Effector CD8-positive, alpha-beta T cell (primary cell): ENCODE measurements around the gene CLDN3.
"Not testable (repeated sequence)": the region's sequence is repeated elsewhere in the genome, so short reads cannot be mapped to it uniquely, and the experiment has no call there.

ENCODE experiments used
- DNase-seq: peaks from one replicate; lab custom pipeline; 2025; lab: John Stamatoyannopoulos, UW

Gene CLDN3

DNA sequence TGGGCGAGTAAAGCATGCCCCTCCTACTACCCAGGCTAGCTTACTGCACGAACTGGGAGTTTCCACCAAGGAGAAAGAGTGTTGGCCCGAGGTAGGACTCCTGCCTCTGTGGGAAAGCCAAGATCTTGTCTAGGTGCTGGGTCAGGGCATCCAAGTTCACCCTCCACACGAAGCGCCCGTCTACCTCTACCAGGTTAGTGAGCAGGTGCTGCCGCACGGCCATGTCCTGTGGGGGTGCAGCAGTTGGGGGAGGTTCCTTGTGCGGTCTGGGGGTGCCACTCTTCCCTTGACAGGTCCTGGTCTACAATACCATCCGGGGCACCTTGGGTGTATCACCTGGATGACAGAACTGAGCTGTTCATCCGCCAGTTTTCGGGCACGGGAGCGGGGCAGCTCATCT, 33.2 kb downstream of the CLDN3 start:
- DNase-seq, result no peak

DNA sequence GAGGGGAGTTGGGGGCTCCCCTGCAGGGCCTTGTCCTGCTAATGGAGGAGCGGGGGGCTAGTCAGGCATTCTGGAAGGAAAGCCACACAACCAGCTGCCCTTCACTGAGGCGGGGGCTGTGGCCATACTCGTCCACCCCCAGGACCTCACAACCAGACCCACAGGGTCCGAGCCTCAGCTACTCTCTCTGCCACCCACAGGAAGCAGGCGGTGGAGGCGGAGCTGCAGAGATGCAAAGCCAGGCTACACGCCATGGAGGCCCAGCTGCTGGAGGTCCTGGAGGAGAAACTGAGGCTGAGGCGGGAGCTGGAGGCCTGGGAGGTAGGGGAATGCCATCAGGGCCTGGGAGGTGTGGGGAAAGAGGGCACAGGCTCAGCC, 34.6 kb downstream of the CLDN3 start:
- no peak for DNase-seq

DNA sequence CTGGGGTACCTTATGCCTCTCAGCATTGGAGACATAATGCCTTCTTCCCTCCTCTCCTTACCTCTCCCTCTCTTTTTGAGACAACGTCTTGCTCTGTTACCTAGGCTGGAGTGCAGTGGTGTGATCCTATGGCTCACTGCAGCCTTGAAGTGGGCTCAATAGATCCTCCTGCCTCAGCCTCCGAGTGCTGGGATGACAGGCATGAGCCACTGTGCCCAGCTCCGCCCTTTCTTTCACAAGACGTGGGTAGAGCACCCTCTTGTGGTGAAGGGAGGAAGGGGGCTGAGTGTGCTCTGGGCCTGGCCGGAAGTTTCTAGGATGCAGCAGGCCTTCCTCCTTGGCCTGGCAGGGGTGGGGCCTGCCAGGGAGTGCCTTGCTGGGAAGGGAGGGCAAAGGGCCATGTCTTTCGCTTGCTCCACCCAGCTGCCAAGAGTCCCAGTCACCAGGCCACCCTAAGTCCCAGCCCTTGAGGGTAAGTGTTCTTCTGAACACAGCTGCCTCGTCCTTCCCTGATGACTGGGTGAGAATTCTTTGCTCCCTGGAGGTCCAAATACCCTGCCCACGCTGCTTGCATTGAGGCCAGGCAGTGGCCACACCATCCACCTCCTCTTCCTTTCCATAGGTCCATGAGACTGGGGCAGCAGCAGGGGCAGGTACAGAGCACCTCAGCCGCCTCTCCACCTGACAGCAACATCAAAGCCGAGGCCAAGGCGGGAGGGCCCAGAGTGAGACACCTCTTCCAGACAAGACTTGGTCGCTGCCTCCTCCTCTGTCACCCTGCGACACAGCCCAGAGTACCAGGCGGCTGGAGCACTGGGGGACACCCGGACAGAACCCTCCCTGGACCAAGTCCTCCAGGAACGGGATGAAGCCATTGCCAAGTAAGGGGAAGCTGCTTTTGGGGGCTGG, 35.2 kb downstream of the CLDN3 start:
- peak; percentile 70 for DNase-seq

DNA sequence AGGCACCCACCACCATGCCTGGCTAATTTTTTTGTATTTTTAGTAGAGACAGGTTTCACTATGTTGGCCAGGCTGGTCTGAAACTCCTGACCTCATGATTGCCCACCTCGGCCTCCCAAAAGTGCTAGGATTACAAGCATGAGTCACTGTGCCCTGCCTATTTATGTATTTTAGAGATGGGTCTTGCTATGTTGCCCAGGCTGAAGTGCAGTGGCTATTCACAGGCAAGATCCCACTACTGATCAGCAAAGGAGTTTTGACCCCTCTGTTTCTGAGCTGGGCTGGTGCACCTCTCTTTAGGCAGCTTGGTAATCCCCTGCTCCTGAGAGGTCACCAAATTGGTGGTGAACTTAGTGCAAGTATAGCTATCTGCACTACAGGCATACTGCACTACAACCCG, 37.7 kb downstream of the CLDN3 start:
- DNase-seq, result no peak

DNA sequence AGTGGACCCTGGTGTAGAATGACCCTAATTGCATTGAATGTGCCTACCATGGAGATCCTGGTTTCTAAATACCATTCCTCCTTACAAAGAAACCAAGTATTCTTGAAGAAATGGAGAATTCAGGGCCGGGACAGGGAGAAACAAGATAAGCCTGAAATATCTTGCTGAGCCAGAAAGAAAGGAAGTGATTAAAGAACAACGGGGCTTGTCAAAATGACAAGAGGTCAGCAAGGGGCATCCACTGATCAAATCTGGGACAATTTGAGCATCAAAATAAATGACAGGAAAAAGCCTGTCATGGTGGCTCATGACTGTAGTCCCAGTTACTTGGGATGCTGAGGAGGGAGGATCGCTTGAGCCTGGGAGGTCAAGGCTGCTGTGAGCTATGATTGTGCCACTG, 39.6 kb downstream of the CLDN3 start:
- DNase-seq, result no peak

DNA sequence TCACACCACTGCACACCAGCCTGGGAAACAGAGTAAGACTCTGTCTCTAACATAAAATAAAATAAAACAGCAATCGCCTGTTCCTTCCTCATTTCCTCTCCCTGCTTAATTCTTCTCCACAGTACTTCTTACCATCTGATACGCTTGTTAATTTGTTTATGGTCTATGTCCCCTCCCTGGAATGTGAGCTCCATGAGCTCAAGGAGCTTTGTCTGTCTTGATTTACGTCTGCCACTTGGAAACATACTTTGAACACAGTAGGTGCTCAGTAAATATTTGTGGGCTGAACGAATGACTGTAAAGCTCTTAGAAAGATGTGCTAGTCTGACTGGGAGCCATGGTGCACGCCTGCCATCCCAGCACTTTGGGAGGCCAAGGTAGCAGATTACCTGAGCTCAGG, 41.5 kb downstream of the CLDN3 start:
- no peak for DNase-seq

DNA sequence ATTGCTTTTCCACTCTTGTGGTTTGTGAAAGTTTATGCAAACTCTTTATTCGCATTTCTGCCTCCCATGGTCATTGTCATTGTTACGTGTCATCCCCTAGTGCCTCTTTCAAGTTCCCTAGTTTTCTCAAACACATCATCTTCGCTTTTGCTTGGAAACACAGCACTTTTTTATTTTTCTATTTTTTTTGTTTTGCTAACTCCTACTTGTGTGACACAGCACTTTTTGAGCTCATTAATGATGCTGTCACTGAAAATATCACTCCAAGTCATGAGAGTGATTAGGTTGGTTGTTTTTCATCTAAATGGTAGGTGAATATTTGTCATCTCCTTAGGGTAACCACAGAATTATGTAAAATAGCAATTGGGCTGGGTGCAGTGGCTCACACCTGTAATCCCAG, 42.1 kb downstream of the CLDN3 start:
- no peak for DNase-seq

DNA sequence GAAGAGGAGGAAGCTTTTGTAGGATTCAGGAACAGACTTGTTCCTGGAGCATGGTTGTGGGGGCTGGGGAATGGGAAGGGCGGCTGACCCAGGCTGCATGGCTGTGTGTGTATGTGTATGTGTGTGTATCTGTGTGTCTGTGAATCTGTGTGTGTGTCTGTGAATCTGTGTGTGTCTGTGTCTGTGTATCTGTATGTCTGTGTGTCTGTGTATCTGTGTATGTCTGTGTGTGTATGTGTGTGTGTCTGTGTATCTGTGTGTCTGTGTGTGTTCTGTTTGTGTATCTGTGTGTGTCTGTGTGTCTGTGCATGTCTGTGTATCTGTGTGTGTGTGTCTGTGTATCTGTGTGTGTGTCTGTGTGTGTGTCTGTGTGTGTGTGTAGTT, 44.0 kb downstream of the CLDN3 start:
- DNase-seq, result no peak

DNA sequence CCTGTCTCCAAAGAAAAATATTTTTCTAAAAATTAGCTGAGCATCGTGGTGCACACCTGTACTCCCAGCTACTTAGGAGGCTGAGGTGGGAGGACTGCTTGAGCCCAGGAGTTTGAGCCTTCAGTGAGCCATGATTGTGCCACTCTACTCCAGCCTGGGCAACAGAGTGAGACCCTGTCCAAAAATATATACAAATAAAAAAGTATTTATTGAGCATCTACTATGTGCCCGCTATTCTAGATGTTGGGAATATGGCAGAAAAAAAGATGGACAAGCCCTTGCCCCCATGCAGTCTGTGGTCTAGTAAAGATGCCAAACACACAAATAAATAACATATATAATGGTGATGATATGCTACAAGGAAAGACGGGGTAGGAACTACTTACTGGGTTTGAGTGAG, 46.3 kb downstream of the CLDN3 start:
- DNase-seq, result no peak

DNA sequence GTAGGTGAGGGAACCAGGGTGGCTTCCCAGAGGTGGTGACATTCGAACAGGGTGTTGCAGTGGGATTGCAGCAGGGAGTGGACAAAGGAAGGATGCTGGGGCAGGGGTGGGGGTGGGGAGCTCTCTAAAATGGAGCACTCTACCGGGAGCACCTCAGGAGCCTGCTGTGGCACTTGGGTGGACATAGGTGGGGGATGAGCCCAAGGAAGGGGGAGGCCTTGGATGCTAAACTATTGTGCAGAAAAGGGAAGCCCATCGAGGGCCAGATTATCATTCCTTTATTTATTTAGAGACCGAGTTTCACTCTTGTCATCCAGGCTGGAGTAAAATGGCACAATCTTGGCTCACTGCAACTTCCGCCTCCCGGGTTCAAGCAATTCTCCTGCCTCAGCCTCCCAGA, 47.3 kb downstream of the CLDN3 start:
- no peak for DNase-seq

DNA sequence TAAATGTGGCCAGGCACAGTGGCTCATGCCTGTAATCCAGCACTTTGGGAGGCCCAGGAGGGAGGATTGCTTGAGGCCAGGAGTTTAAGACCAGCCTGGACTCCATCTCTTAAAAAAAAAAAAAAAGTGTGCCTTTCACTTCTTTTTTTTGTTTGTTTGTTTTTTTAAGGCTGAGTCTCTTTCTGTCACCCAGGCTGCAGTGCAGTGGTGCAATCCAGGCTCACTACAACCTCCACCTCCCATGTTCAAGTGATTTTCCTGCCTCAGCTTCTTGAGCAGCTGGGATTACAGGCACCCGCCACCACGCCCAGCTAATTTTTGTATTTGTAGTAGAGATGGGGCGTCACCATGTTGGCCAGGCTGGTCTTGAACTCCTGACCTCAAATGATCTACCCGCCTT, 47.9 kb downstream of the CLDN3 start:
- not testable (repeated sequence) for DNase-seq

DNA sequence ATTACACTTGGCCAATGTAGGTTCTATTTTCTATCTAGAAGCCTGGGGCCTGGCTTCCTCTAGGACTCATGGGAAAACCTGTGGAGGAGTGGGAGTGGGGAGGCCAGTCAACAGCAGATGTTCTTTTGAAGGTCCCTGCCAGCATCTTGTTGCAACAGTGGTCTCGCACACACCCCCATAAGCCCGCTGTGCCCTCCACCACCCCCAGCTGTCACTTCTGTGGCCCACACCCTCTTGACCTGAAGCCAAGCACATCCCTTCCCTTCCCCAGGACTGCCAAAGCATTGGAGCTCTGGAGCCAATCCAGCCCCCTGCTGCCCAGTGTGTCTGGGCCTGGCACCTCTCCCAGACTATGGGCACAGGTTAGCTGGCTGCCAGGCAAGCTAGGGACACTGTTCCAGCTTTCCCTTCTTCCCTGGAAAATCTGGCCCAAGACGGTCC, 48.7 kb downstream of the CLDN3 start:
- no peak for DNase-seq

DNA sequence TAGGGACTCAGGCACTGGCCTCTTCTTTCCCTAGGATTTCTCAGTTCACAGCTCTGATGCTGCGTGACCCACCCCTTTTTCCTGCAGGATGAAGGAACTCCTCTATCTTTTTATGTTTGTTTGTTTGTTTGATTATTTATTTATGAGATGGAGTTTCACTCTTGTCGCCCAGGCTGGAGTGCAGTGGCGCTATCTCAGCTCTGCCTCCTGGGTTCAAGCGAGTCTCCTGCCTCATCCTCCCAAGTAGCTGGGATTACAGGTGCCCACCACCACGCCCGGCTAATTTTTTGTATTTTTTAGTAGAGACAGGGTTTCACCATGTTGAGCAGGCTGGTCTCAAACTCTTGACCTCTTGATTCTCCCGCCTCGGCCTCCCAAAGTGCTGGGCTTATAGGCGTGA, 49.6 kb downstream of the CLDN3 start:
- DNase-seq, result not testable (repeated sequence)

DNA sequence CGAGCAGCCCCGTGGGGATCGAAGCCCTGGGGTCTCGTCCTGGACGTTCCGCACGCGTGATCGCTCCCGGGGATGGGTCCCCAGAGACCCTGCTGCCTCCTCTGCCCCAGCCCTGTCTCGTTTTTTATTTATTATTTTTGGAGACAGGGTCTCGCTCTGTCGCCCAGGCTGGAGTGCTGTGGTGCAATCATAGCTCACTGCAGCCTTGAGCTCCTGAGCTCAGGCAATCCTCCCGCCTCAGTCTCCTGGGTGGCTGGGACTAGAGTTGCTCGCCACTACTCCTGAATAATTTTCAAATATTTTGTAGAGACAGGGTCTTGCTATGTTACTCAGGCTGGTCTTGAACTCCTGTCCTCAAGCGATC, 50.3 kb downstream of the CLDN3 start:
- DNase-seq, result no peak
